Heart left ventricle (tissue), 13 donors: Measurements from ENCODE around the gene NAP1L4.
A peak's percentile ranks its signal among the peaks of the same experiment; 100 is the strongest.

Experiments used
- CTCF ChIP-seq, 12 donors: fragments of 200-600 bp; sonication (generic) in 4 of 12; IDR thresholded peaks; one replicate each; pipeline versions ENCODE4 v1.5.0 to v1.8.0; 2018 to 2022; ENCODE audit warnings: antibody characterized with exemption in 12 of 12, mild to moderate bottlenecking in 5 of 12
- POLR2A ChIP-seq, 2 donors: fragments of 450-650 bp; IDR thresholded peaks; one replicate each; pipeline ENCODE4 v1.6.1; 2017; ENCODE audit warnings: antibody characterized with exemption in 2 of 2, mild to moderate bottlenecking in 2 of 2, moderate library complexity in 2 of 2
- donor health status: ischemic (EF 13 %, LVEDD 7.1; RV severe dilation, severe dysfunction).
- donor health status: DM: no; HTN: yes; CAD: no.
- donor health status: DM: no; HTN: no; CAD: no.
- donor health status: ischemic (EF 25% LVEDD 6.9; RV normal size, moderate dysfunction).
- donor health status: ischemic (EF 25% LVEDD 5.7; RV mildly dilated, moderate dysfunction).
- donor health status: ischemic (EF 35%, LVEDD 5.7; RV mildly dilated, moderate dysfunction).
- donor health status: nonischemic (EF 11% LVEDD 7.7; RV severe dilation, severe dysfunction).
- donor health status: DM: yes; HTN: yes; CAD: no.
- donor health status: PGD.
- donor health status: ischemic (EF 29% LVEDD 5.4; RV normal size, mild dysfunction).
- donor health status: nonischemic (EF 23%, LVEDD 6.1; RV moderate dilation, normal function).

DNA sequence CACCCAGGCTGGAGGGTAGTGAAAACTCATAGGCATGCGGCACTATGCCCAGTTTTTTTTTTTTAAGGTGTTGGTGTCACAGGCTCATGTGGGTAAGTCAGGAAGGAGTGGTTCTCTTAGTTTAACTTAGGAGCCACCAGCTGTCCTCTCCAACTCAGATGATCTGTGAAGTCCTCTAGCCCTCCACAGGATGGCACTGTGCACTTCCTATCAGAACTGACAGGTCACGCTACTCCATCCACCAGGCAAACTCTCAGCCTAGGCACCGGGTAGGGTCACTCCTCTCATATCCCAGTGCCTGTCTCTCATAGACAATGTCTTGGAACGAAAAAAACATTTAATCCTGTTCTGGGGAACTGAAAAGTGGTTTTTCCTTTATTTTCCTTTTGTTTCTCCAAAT is 16.5 kb downstream of the NAP1L4 start:
- TF ChIP-seq POLR2A (IDR thresholded peaks at IDR 0.05): no peak
- TF ChIP-seq CTCF (IDR thresholded peaks at IDR 0.05): peak in 11 of 12 donors; percentile 24 to 54 (median 42)
